Transverse colon (tissue), 4 donors: ENCODE results near the gene CSH1. TPM values are rescaled to one million over a fixed set of nuclear protein-coding genes. Genes with fewer than 3 reads are reported as not detected.
"Not testable (repeated sequence)": the region's sequence is repeated elsewhere in the genome, so short reads cannot be mapped to it uniquely, and the experiment has no call there.

Experiments used
- DNase-seq: peaks from one replicate; pipeline ENCODE4 v3.0.0-alpha.2; 2019
- H3K27ac ChIP-seq, 4 donors: fragments of 200-600 bp; sonication (generic); 2 replicates each; pipeline ENCODE4 v1.5.1; 2016 to 2018; ENCODE audit warnings: inconsistent platforms in 4 of 4
- H3K27me3 ChIP-seq: fragments of 200-600 bp; sonication (generic); 2 replicates; pipeline ENCODE4 v1.5.1; 2017; ENCODE audit warnings: inconsistent platforms
- H3K36me3 ChIP-seq, 4 donors: fragments of 200-600 bp; sonication (generic); 2 replicates each; pipeline ENCODE4 v1.5.1; 2017 to 2019; ENCODE audit warnings: inconsistent platforms in 4 of 4
- H3K4me1 ChIP-seq, 4 donors: fragments of 200-600 bp; sonication (generic); 2 replicates each; pipeline ENCODE4 v1.5.1; 2017 to 2020; ENCODE audit warnings: inconsistent platforms in 4 of 4
- H3K4me3 ChIP-seq, 4 donors: fragments of 200-600 bp; sonication (generic); 1 replicate in 1 of 4; 2 replicates in 3 of 4; pipeline versions ENCODE4 v1.5.1 to v1.6.1; 2017 to 2019; ENCODE audit warnings: inconsistent platforms in 4 of 4
- H3K9me3 ChIP-seq, 2 donors: fragments of 200-600 bp; sonication (generic); 2 replicates each; pipeline ENCODE4 v1.5.1; 2017 to 2019; ENCODE audit warnings: inconsistent platforms in 2 of 2
- CTCF ChIP-seq, 5 experiments: fragments of 200-600 bp in 3 of 5; fragments of 450-650 bp in 2 of 5; sonication (generic) in 3 of 5; IDR thresholded peaks; 1 replicate in 2 of 5; 2 replicates in 3 of 5; pipeline ENCODE4 v1.5.1; 2016 to 2017; ENCODE audit warnings: antibody characterized with exemption in 5 of 5, inconsistent platforms in 3 of 5, mild to moderate bottlenecking in 2 of 5, moderate library complexity in 1 of 5
- EP300 ChIP-seq: sonication (generic); formaldehyde crosslinking; IDR thresholded peaks from one replicate; pipeline ENCODE4 v1.6.1; 2017; ENCODE audit warnings: antibody characterized with exemption, low read depth
- POLR2A ChIP-seq: fragments of 450-650 bp; IDR thresholded peaks from one replicate; pipeline ENCODE4 v1.6.1; 2016; ENCODE audit warnings: antibody characterized with exemption, mild to moderate bottlenecking, moderate library complexity
- POLR2AphosphoS5 ChIP-seq, 3 donors: sonication (generic); formaldehyde crosslinking; IDR thresholded peaks; one replicate each; pipeline ENCODE4 v1.6.1; 2016; ENCODE audit warnings: antibody characterized with exemption in 3 of 3
- WGBS, 2 donors: methylation state at CpG; one replicate each; pipeline ENCODE4 v1.1.5; 2018; ENCODE audit warnings: low coverage in 1 of 2; 5-methylcytosine and 5-hydroxymethylcytosine counted together
- in situ Hi-C, 4 donors: fragments of 200-750 bp; cut with MboI; loops; one replicate each; pipeline versions ENCODE4 v1.15.0 to v1.15.1; 2017; ENCODE audit warnings: low sequenced_read_pairs in 3 of 4, low pct_ligation_motif_present in 1 of 4, low pct_unique_long_range_greater_than_20kb in 1 of 4
- intact Hi-C: fragments of 100-400 bp; cut with DNase I; formaldehyde crosslinking; loops from one replicate; pipeline ENCODE4 v1.15.1; 2023; ENCODE audit warnings: low total_unique reads
- total RNA-seq, 4 donors: library from RNA; depleted of rRNA; stranded (reverse); fragments of >200 nt; gene quantifications; one replicate each; pipeline ENCODE4 v1.1.0, GENCODE V29; 2016

Gene CSH1
- total RNA-seq, 4 donors from 2014 or later = not detected

DNA sequence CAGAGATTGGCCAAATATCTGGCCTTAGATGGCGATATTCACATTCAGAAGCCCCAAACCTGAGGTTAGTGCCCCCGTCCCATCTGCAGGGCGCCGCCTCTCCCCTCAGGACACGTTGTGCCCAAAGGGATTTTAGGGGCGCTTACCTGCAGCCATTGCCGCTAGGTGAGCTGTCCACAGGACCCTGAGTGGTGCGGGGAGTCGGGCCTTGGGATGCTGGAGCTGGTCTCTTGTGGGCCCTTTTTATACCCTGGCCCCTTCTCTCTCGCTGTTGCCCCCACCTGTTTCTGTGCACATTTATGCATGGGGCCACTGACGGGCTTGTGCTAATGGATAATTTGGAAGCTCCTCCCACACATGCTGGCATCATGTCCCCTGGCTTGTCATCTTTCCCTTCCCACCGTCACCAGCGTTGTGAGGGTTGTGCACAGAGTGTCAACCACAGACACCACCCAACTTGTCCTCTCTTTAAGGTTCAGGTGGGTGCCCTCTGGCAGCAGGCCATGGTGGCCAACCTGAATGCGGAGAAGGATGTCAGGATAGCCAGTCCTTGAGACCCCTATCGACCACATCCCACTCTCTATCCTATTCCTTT, 14.8 kb upstream of the CSH1 start, which contains the start of gene CSHL1:
CSHL1 (minus strand) TSS at position 218 of the 595 bp plus-strand sequence; CDS start at position 156, 62 bp downstream.
- no peak for TF ChIP-seq CTCF (IDR thresholded peaks at IDR 0.05)
- peaks cover 7% of the 10 kb centered on the region for H3K27me3 ChIP-seq
- no peaks in the 10 kb centered on the region for H3K9me3 ChIP-seq
- intact Hi-C loops = loop anchor here (10.0 kb wide), 1 partner anchor 374 kb away; no protein-coding TSS in a partner anchor
- WGBS, 2 donors = 84% methylated on average over 14 of the region's 15 CpGs; no CpG with 5 or more reads in 1 of the 2 donors
- no peak within 1 kb of the TSS for H3K4me3 ChIP-seq
- H3K36me3 ChIP-seq = no peaks in the 10 kb centered on the region
- in situ Hi-C loops = loop anchor here in 3 of 4 donors (10.0 to 25.0 kb wide), 5 partner anchors 101 to 376 kb away; partner anchors contain the start of genes ERN1 (in 3 of the 3) and ICAM2 (in 2 of the 3)
- no peak within 1 kb of the TSS for H3K27ac ChIP-seq
- H3K4me1 ChIP-seq = no peaks in the 10 kb centered on the region
- DNase-seq = no peak

DNA sequence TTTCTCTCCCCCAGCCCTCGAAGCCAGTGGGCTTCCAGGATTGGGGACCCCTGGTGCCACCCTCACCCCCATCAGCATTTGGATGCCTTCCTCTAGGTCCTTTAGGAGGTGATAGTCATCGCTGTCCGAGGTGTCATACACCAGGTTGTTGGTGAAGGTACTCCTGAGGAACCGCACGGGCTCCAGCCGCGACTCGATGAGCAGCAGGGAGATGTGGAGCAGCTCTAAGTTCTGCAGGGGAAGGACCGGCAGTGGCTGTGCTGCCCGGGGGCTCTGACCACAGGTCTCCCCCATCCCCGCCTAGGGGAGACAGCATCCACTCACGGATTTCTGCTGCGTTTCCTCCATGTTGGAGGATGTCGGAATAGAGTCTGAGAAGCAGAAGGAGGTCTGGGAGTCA, 13.7 kb upstream of the CSH1 start:
- in situ Hi-C loops = loop anchor here in 3 of 4 donors (10.0 to 25.0 kb wide), 5 partner anchors 102 to 377 kb away; partner anchors contain the start of genes ERN1 (in 3 of the 3) and ICAM2 (in 2 of the 3)
- no peaks in the 10 kb centered on the region for H3K36me3 ChIP-seq
- no peak for TF ChIP-seq POLR2AphosphoS5 (IDR thresholded peaks at IDR 0.05)
- no peak for TF ChIP-seq EP300
- TF ChIP-seq CTCF (IDR thresholded peaks at IDR 0.05) = no peak
- no peak for TF ChIP-seq POLR2A
- no peak overlapping the region for H3K27ac ChIP-seq
- H3K4me1 ChIP-seq = no peaks in the 10 kb centered on the region
- DNase-seq = no peak
- H3K27me3 ChIP-seq = peaks cover 7% of the 10 kb centered on the region
- no peak overlapping the region for H3K4me3 ChIP-seq
- no peaks in the 10 kb centered on the region for H3K9me3 ChIP-seq
- WGBS, 2 donors = 89% methylated on average over 8 of the region's 14 CpGs; no CpG with 5 or more reads in 1 of the 2 donors
- intact Hi-C loops = loop anchor here (10.0 kb wide), 1 partner anchor 375 kb away; no protein-coding TSS in a partner anchor

GRCh38 chr17:63909586-63909985, 13.2 kb upstream of the CSH1 start:
- DNase-seq, H3K4me1 ChIP-seq, H3K4me3 ChIP-seq, H3K36me3 ChIP-seq, intact Hi-C loops, H3K9me3 ChIP-seq, H3K27ac ChIP-seq, H3K27me3 ChIP-seq: not testable (repeated sequence)
- 81% methylated on average over 10 of the region's 10 CpGs; no CpG with 5 or more reads in 1 of the 2 donors for WGBS, 2 donors
- in situ Hi-C loops = loop anchor here in 3 of 4 donors (25.0 kb wide), 3 partner anchors 103 to 378 kb away; partner anchors contain the start of genes ERN1 (in 1 of the 3) and ICAM2 (in 1 of the 3)

DNA sequence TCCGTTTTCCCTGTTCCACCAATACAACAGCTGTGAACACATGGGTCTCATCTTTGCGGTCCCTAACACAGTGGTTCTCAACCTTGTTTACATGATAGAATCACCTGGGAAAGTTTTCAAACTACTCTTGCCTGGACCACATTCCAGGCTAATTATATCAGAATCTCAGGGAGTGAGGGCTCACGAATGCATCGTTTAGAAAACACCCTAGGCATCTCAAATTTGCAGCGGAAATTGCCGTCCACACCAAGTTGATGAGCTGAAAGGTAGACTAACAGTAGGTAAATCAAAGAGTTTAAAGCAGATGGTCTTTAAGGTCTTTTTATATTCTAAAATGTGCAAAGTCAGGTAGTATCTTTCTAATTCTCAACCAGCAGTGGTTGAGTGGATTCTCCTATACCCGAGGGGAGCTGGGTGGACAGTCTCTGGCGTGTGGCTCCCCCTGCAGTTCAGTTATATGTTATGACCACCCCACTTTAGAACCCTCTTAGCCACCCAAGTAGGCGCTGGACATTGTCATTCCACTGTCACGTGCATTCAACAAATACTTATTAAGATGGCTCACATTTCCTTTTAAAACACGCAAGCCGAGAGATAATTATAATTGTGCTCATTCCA, 10.9 kb upstream of the CSH1 start:
- H3K27ac ChIP-seq, H3K9me3 ChIP-seq, DNase-seq, H3K27me3 ChIP-seq, intact Hi-C loops, H3K36me3 ChIP-seq, H3K4me3 ChIP-seq, H3K4me1 ChIP-seq: not testable (repeated sequence)
- in situ Hi-C loops = loop anchor here in 3 of 4 donors (25.0 kb wide), 3 partner anchors 105 to 380 kb away; partner anchors contain the start of genes ERN1 (in 1 of the 3) and ICAM2 (in 1 of the 3)
- WGBS, 2 donors = 0 to 67% methylated on average over 2 to 12 of the region's 12 CpGs

- H3K36me3 ChIP-seq, H3K4me1 ChIP-seq, DNase-seq, H3K27me3 ChIP-seq, intact Hi-C loops, H3K27ac ChIP-seq, H3K4me3 ChIP-seq, H3K9me3 ChIP-seq: not testable (repeated sequence)
- in situ Hi-C loops = loop anchor here in 3 of 4 donors (25.0 kb wide), 3 partner anchors 108 to 383 kb away; partner anchors contain the start of genes ERN1 (in 1 of the 3) and ICAM2 (in 1 of the 3)
- WGBS, 2 donors = 90% methylated on average over 4 to 8 of the region's 8 CpGs
Measured at GRCh38 chr17:63904796-63905195, 8.4 kb upstream of the CSH1 start.
